T-cell (primary cell): ENCODE measurements around the gene FOCAD. TPM values are rescaled to one million over a fixed set of nuclear protein-coding genes. Genes with fewer than 3 reads are reported as not detected.

Source experiments
- ATAC-seq, 4 experiments: fragments of 200-7000 bp in 3 of 4; fragments of 150-1000 bp in 1 of 4; cut with Tn5 transposase; replicated peaks in 1 of 4; 1 replicate in 3 of 4; 2 replicates in 1 of 4; pipeline ENCODE4 v1.10.0; 2021; ENCODE audit warnings: moderate library complexity in 3 of 4, mild to moderate bottlenecking in 2 of 4, moderate number of reproducible peaks in 1 of 4
- CTCF ChIA-PET, 2 donors: fragments of 300-600 bp; sonication (Branson Sonifier 250); formaldehyde crosslinking; loops; one replicate each; lab custom pipeline; 2022; ENCODE audit warnings: antibody characterized with exemption in 2 of 2; lab: Charles Lee
- POLR2A ChIA-PET, 2 donors: fragments of 300-600 bp; sonication (Branson Sonifier 250); formaldehyde crosslinking; loops; one replicate each; lab custom pipeline; 2022; ENCODE audit warnings: antibody characterized with exemption in 2 of 2; lab: Charles Lee
- DNase-seq, 35 experiments: peaks; one replicate each; pipeline versions ENCODE4 v3.0.0 to v3.0.0-alpha.2; 2013 to 2023
- H3K27ac ChIP-seq: one replicate; pipeline ENCODE4 v1.5.1; 2013; ENCODE audit warnings: low read length
- H3K27me3 ChIP-seq, 2 experiments: replicated peaks in 1 of 2; 1 replicate in 1 of 2; 2 replicates in 1 of 2; pipeline versions ENCODE4 v1.6.1 to v1.7.0; 2013; ENCODE audit warnings: low read length in 1 of 2, mixed read lengths in 1 of 2; ENCODE audit not compliant: control insufficient read depth in 2 of 2, insufficient read depth in 2 of 2; ENCODE audit errors: extremely low read depth in 1 of 2
- H3K36me3 ChIP-seq, 2 donors: 1 replicate in 1 of 2; 2 replicates in 1 of 2; pipeline versions ENCODE4 v1.6.1 to v1.7.0; 2013; ENCODE audit warnings: low read length in 1 of 2; ENCODE audit not compliant: control insufficient read depth in 2 of 2, insufficient read depth in 1 of 2; ENCODE audit errors: extremely low read depth in 1 of 2
- H3K4me1 ChIP-seq, 2 experiments: 1 replicate in 1 of 2; 2 replicates in 1 of 2; pipeline versions ENCODE4 v1.6.1 to v1.7.0; 2013; ENCODE audit warnings: low read length in 2 of 2, mixed read lengths in 1 of 2; ENCODE audit not compliant: insufficient read depth in 2 of 2, control insufficient read depth in 1 of 2; ENCODE audit errors: extremely low read depth in 1 of 2
- H3K4me3 ChIP-seq, 2 donors: 1 replicate in 1 of 2; 2 replicates in 1 of 2; pipeline versions ENCODE4 v1.5.1 to v1.7.0; 2013; ENCODE audit warnings: mild to moderate bottlenecking in 2 of 2, low read length in 1 of 2, moderate library complexity in 1 of 2; ENCODE audit not compliant: control insufficient read depth in 1 of 2; ENCODE audit errors: extremely low read depth in 1 of 2
- H3K9me3 ChIP-seq: 2 replicates; pipeline ENCODE4 v1.7.0; 2013
- H3K27ac Mint-ChIP-seq, 2 donors: one replicate each; pipeline ENCODE4 v1.8.0; 2020 to 2021; ENCODE audit warnings: mild to moderate bottlenecking in 2 of 2, mixed read lengths in 2 of 2
- H3K27me3 Mint-ChIP-seq, 2 donors: one replicate each; pipeline ENCODE4 v1.8.0; 2021 to 2022; ENCODE audit warnings: mixed read lengths in 2 of 2
- H3K36me3 Mint-ChIP-seq: one replicate; pipeline ENCODE4 v1.8.0; 2021; ENCODE audit warnings: mixed read lengths
- H3K4me1 Mint-ChIP-seq, 3 donors: one replicate each; pipeline ENCODE4 v1.8.0; 2020 to 2022; ENCODE audit warnings: mixed read lengths in 3 of 3, mild to moderate bottlenecking in 1 of 3
- H3K4me3 Mint-ChIP-seq, 3 donors: one replicate each; pipeline ENCODE4 v1.8.0; 2020 to 2022; ENCODE audit warnings: mild to moderate bottlenecking in 3 of 3, mixed read lengths in 3 of 3, moderate library complexity in 3 of 3
- H3K9me3 Mint-ChIP-seq, 3 donors: one replicate each; pipeline ENCODE4 v1.8.0; 2020 to 2022; ENCODE audit warnings: mixed read lengths in 3 of 3
- WGBS: methylation state at CpG from one replicate; pipeline ENCODE4 v1.1.5; 2013; ENCODE audit warnings: missing lambda C conversion rate; ENCODE audit not compliant: insufficient coverage; 5-methylcytosine and 5-hydroxymethylcytosine counted together
- total RNA-seq, 35 experiments: library from RNA in 6 of 35; stranded (reverse) in 6 of 35; fragments of 120-200 nt in 1 of 35; gene quantifications; one replicate each; pipeline versions ENCODE4 v1.2.1 to v1.2.4 and lab custom pipeline; 2013 to 2026

Gene FOCAD
- total RNA-seq, 5 donors from 2014 or later (not counting 1 experiment from before 2014, with no cell fraction given): 13.4 to 29.0 (median 21.3) TPM

- no peak overlapping the region for H3K27ac ChIP-seq
- H3K9me3 ChIP-seq: no peaks in the 10 kb centered on the region
- no peaks in the 10 kb centered on the region for H3K36me3 ChIP-seq
- WGBS: 88% methylated on average over 3 of the region's 8 CpGs
- Mint-ChIP-seq H3K4me1 (peaks cover 15 to 22% (median 22%) of the 10 kb centered on the region in 3 donors), H3K27ac (no peak overlapping the region), H3K27me3 (no peaks in the 10 kb centered on the region), H3K36me3 (no peaks in the 10 kb centered on the region), H3K4me3 (peak overlapping the region in 1 of 3 donors; percentile 86), H3K9me3 (no peaks in the 10 kb centered on the region)
- H3K4me3 ChIP-seq: no peak overlapping the region
- H3K4me1 ChIP-seq: peaks cover 13 to 15% of the 10 kb centered on the region in 2 experiments
- ChIA-PET POLR2A (interaction anchor here (0.6 to 2.5 kb wide), 4 partner anchors 63 to 1110 kb away, joined by 3 to 20 read pairs (median 5); partner anchors contain the start of gene MLLT3 (in 1 of the 2)), CTCF (interaction anchor here (0.7 to 1.3 kb wide), 5 partner anchors 38 to 106 kb away, joined by 3 to 4 read pairs (median 3); partner anchors contain the start of gene MLLT3 (in 1 of the 2))
- ATAC-seq: no peak
- H3K27me3 ChIP-seq: no peaks in the 10 kb centered on the region
- no peak for DNase-seq
Measured at GRCh38 chr9:20685769-20686168, 1.7 kb downstream of the FOCAD start.

- Histone ChIP-seq H3K4me3 (no peak overlapping the region), H3K9me3 (no peaks in the 10 kb centered on the region), H3K27ac (no peak overlapping the region), H3K27me3 (no peaks in the 10 kb centered on the region), H3K36me3 (no peaks in the 10 kb centered on the region), H3K4me1 (peaks cover 4 to 8% of the 10 kb centered on the region in 2 experiments)
- Mint-ChIP-seq H3K4me3 (no peak overlapping the region), H3K27me3 (no peaks in the 10 kb centered on the region), H3K9me3 (no peaks in the 10 kb centered on the region), H3K36me3 (peaks cover 5% of the 10 kb centered on the region), H3K4me1 (peaks cover 11 to 13% (median 12%) of the 10 kb centered on the region in 3 donors), H3K27ac (no peak overlapping the region)
- CTCF ChIA-PET: no interaction called here
- POLR2A ChIA-PET: no interaction called here
- DNase-seq (no peak), ATAC-seq (no peak)
- WGBS: 100% methylated on average over 1 of the region's 2 CpGs
Measured at GRCh38 chr9:20689833-20690232, 5.8 kb downstream of the FOCAD start.

GRCh38 chr9:20692554-20692953 lies 8.5 kb downstream of the FOCAD start:
- CTCF ChIA-PET: no interaction called here
- peaks cover 9% of the 10 kb centered on the region for H3K36me3 Mint-ChIP-seq
- H3K4me1 ChIP-seq: no peaks in the 10 kb centered on the region
- no peaks in the 10 kb centered on the region for H3K9me3 ChIP-seq
- H3K27me3 ChIP-seq: no peaks in the 10 kb centered on the region
- H3K27ac ChIP-seq: no peak overlapping the region
- no peaks in the 10 kb centered on the region for H3K9me3 Mint-ChIP-seq
- no peak for DNase-seq
- no peak overlapping the region for H3K4me3 Mint-ChIP-seq
- peaks cover 0 to 12% (median 3%) of the 10 kb centered on the region in 3 donors for H3K4me1 Mint-ChIP-seq
- no peak overlapping the region for H3K4me3 ChIP-seq
- H3K36me3 ChIP-seq: no peaks in the 10 kb centered on the region
- H3K27me3 Mint-ChIP-seq: no peaks in the 10 kb centered on the region
- no peak for ATAC-seq
- WGBS: 100% methylated on average over 2 of the region's 5 CpGs
- no peak overlapping the region for H3K27ac Mint-ChIP-seq
- POLR2A ChIA-PET: interaction anchor here in 1 of 2 donors (0.6 kb wide), 1 partner anchor 12 kb away, joined by 3 read pairs; no protein-coding TSS in a partner anchor

GRCh38 chr9:20693068-20693467 lies 9.0 kb downstream of the FOCAD start:
- Mint-ChIP-seq H3K4me3 (no peak overlapping the region), H3K36me3 (peaks cover 9% of the 10 kb centered on the region), H3K4me1 (peaks cover 0 to 12% (median 3%) of the 10 kb centered on the region in 3 donors), H3K27me3 (no peaks in the 10 kb centered on the region), H3K27ac (no peak overlapping the region), H3K9me3 (no peaks in the 10 kb centered on the region)
- ChIA-PET CTCF (no interaction called here), POLR2A (no interaction called here)
- no peak overlapping the region for H3K27ac ChIP-seq
- DNase-seq (no peak), ATAC-seq (no peak)
- no peaks in the 10 kb centered on the region for H3K9me3 ChIP-seq
- no peak overlapping the region for H3K4me3 ChIP-seq
- 96% methylated on average over 4 of the region's 4 CpGs for WGBS
- H3K27me3 ChIP-seq: no peaks in the 10 kb centered on the region
- no peaks in the 10 kb centered on the region for H3K36me3 ChIP-seq
- H3K4me1 ChIP-seq: no peaks in the 10 kb centered on the region

GRCh38 chr9:20694248-20694647 lies 10.2 kb downstream of the FOCAD start:
- no peak overlapping the region for H3K27ac Mint-ChIP-seq
- H3K4me1 Mint-ChIP-seq: peaks cover 6 to 19% (median 10%) of the 10 kb centered on the region in 3 donors
- Histone ChIP-seq H3K4me1 (no peaks in the 10 kb centered on the region), H3K9me3 (no peaks in the 10 kb centered on the region), H3K27me3 (no peaks in the 10 kb centered on the region), H3K36me3 (no peaks in the 10 kb centered on the region), H3K4me3 (no peak overlapping the region), H3K27ac (no peak overlapping the region)
- ChIA-PET POLR2A (no interaction called here), CTCF (no interaction called here)
- peaks cover 9% of the 10 kb centered on the region for H3K36me3 Mint-ChIP-seq
- no peaks in the 10 kb centered on the region for H3K27me3 Mint-ChIP-seq
- no peak overlapping the region for H3K4me3 Mint-ChIP-seq
- DNase-seq: no peak
- no peak for ATAC-seq
- H3K9me3 Mint-ChIP-seq: no peaks in the 10 kb centered on the region

GRCh38 chr9:20697021-20697719 lies 13.1 kb downstream of the FOCAD start:
- ChIA-PET POLR2A (no interaction called here), CTCF (no interaction called here)
- Mint-ChIP-seq H3K36me3 (peaks cover 9% of the 10 kb centered on the region), H3K27ac (no peak overlapping the region), H3K9me3 (no peaks in the 10 kb centered on the region), H3K4me3 (no peak overlapping the region), H3K27me3 (no peaks in the 10 kb centered on the region), H3K4me1 (peaks cover 10 to 25% (median 15%) of the 10 kb centered on the region in 3 donors)
- Histone ChIP-seq H3K27me3 (no peaks in the 10 kb centered on the region), H3K36me3 (no peaks in the 10 kb centered on the region), H3K4me3 (no peak overlapping the region), H3K9me3 (no peaks in the 10 kb centered on the region), H3K4me1 (no peaks in the 10 kb centered on the region), H3K27ac (no peak overlapping the region)
- no peak for ATAC-seq
- DNase-seq: no peak
- WGBS: 100% methylated on average over 1 of the region's 3 CpGs
